Mucosa of rectum (tissue), 2 donors: ENCODE data around the gene MCM3.

Experiments used
- H3K27ac ChIP-seq, 2 donors: one replicate each; pipeline ENCODE4 v1.7.0; 2013; ENCODE audit warnings: inconsistent platforms in 2 of 2, low read depth in 2 of 2, low read length in 2 of 2
- H3K27me3 ChIP-seq, 2 donors: one replicate each; pipeline ENCODE4 v1.7.0; 2013; ENCODE audit warnings: low read length in 2 of 2; ENCODE audit not compliant: control insufficient read depth in 2 of 2, insufficient read depth in 2 of 2
- H3K36me3 ChIP-seq, 2 donors: one replicate each; pipeline ENCODE4 v1.7.0; 2013; ENCODE audit warnings: low read length in 2 of 2; ENCODE audit not compliant: control insufficient read depth in 2 of 2, insufficient read depth in 2 of 2
- H3K4me1 ChIP-seq, 2 donors: one replicate each; pipeline ENCODE4 v1.7.0; 2013; ENCODE audit warnings: low read length in 2 of 2, mild to moderate bottlenecking in 1 of 2; ENCODE audit not compliant: control insufficient read depth in 2 of 2, insufficient read depth in 2 of 2
- H3K4me3 ChIP-seq, 2 donors: one replicate each; pipeline ENCODE4 v1.7.0; 2013; ENCODE audit warnings: low read length in 2 of 2
- H3K9ac ChIP-seq, 2 donors: one replicate each; pipeline ENCODE4 v1.7.0; 2013; ENCODE audit warnings: low read length in 2 of 2, low read depth in 1 of 2, mild to moderate bottlenecking in 1 of 2
- H3K9me3 ChIP-seq, 2 donors: one replicate each; pipeline ENCODE4 v1.7.0; 2013; ENCODE audit warnings: low read length in 2 of 2; ENCODE audit not compliant: control insufficient read depth in 2 of 2
- donor health status: healthy.
- donor health status: Normal muscosa, but diverticular disease.

Gene MCM3

DNA sequence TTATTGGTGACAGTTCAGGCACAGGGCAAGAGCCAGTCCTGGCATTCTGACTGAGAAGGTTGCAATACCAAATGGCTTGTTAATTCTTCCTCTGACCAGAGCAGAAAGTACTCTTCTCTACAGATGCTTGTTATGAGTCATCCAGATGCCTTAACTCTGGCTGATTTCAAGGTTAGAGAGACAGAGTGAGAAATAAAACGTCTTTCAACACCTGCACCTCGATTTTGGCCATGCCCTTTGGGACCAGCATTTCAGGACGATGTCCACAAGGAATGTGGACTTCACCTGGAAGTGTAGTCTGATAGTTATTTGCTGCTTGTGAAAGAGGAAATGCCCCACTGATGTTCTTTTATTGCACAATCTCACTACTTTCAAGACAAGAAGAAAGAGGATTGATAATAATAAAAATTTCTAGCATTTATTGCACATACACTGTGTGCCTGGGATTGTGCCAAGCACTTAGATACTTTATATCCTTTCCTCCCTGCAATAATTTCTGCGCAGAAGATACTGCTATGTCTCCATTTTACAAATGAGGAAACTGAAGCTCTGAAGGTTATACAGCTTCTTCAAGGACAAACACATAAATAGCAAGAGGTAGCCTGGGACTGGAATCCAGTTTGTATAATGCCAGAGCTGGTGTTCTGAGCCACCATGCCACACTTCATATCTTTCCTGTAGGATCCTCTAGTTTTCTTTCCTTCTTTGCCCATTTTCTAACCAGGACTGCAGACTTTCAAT is 33.5 kb upstream of the MCM3 start:
- no peak overlapping the region for H3K9ac ChIP-seq
- H3K4me3 ChIP-seq = no peak overlapping the region
- H3K9me3 ChIP-seq = no peaks in the 10 kb centered on the region
- H3K36me3 ChIP-seq = no peaks in the 10 kb centered on the region
- H3K4me1 ChIP-seq = peaks cover 12 to 36% of the 10 kb centered on the region in 2 donors
- H3K27me3 ChIP-seq = no peaks in the 10 kb centered on the region
- H3K27ac ChIP-seq = peak overlapping the region; percentile 77

DNA sequence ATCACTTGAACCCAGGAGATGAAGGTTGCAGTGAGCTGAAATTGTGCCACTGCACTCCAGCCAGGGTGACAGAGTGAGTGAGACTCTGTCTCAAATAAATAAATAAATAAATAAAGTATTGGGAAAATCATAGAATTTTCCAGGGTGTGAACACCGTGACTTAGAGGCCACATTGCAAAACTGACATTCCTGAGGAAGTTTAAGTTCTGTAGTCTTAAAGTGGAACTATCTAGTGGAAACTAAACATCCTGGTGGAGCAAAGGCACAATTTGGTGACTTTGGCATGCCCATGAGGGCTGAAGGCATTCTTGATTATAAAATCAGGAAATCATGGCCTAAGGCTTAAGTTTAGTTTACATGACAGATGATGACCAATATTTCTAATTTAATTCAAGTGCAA is 32.7 kb upstream of the MCM3 start:
- Histone ChIP-seq H3K9ac (no peak overlapping the region), H3K4me1 (peaks cover 12 to 36% of the 10 kb centered on the region in 2 donors), H3K4me3 (no peak overlapping the region), H3K27ac (peak overlapping the region; percentile 33 to 77), H3K27me3 (no peaks in the 10 kb centered on the region), H3K9me3 (no peaks in the 10 kb centered on the region), H3K36me3 (no peaks in the 10 kb centered on the region)

DNA sequence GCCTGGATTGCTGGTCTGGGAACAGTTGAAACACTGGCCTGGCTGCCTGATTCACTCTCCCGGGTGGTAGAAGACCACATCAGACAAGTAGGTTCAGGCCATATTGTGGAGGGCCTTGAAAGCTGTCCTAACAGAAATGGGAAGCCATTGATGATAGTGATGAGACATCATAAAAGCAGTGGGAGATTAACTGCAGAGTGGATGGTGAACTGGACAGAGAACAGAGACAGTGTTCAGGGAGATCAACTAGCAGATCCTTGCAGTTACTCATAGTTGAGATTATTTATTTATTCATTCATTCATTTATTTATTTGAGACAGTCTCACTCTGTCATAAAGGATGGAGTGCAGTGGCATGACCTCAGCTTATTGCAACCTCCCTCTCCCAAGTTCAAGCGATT is 30.2 kb upstream of the MCM3 start:
- H3K27me3 ChIP-seq = no peaks in the 10 kb centered on the region
- no peak overlapping the region for H3K9ac ChIP-seq
- no peaks in the 10 kb centered on the region for H3K36me3 ChIP-seq
- no peak overlapping the region for H3K4me3 ChIP-seq
- peaks cover 12 to 23% of the 10 kb centered on the region in 2 donors for H3K4me1 ChIP-seq
- no peaks in the 10 kb centered on the region for H3K9me3 ChIP-seq
- no peak overlapping the region for H3K27ac ChIP-seq

DNA sequence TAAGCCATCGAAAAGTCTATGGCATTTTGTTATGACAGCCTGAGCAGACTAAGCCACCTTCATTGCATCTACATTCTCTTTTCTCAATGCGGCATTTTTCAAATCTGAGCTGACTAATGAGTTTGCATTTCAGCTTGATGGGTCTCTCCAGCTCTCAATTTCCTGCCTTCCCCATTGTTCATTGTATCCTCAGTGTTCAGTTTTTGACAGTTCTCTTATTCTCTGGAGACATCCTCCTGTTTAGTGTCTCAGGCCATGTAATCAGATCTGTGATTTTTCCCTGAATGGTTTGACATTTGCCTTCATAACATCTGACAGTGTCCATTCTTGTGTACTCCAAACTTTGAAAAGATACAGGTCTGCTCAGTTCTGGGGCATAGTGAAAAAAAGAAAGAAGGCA is 27.9 kb upstream of the MCM3 start:
- Histone ChIP-seq H3K9me3 (no peaks in the 10 kb centered on the region), H3K9ac (no peak overlapping the region), H3K27ac (no peak overlapping the region), H3K27me3 (no peaks in the 10 kb centered on the region), H3K36me3 (no peaks in the 10 kb centered on the region), H3K4me3 (no peak overlapping the region), H3K4me1 (peaks cover 0 to 2% of the 10 kb centered on the region in 2 donors)

DNA sequence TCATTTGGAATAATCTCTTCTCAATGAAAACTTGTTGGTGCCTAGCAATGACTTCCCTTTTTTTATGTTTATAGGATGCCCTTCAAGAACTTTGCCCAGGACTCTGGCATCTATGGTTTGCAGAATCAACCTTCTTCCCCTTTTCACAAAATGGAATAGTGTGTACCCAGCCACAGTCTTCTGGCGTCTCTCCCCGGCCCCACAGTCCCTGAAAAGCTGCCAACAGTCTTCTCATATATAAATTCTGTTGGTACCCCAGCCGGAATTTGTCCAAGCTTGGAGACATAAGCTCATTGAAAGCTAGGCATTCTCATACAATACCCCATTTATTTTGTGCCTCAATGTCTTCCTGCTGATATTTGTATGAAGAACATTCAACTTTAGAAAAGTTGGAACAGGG is 26.4 kb upstream of the MCM3 start:
- Histone ChIP-seq H3K27me3 (no peaks in the 10 kb centered on the region), H3K9me3 (no peaks in the 10 kb centered on the region), H3K27ac (no peak overlapping the region), H3K4me1 (peaks cover 2% of the 10 kb centered on the region in 2 donors), H3K9ac (no peak overlapping the region), H3K4me3 (no peak overlapping the region), H3K36me3 (no peaks in the 10 kb centered on the region)

DNA sequence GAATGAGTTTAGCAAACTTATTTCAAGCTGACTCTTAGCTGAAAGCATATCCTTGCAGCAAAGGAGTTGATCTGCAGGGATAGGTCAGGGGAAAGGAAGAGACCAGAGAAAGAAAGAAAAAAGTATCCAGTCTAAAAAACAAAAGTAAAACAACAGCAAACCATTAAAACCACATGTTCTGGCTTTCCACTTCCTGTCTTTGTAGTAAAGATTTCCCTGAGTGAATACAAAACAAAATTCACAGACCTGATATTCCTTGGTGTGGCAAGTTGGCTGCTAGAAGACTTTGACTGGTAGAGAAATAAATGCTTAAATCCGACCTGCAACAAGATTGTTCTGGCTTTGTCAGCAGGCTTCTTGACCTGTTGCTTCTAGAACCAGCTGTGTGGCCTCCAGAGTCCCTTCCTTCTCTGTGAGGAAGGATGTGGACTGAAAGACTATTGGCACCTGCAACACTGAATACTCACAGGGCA is 23.4 kb upstream of the MCM3 start:
- Histone ChIP-seq H3K4me1 (peaks cover 7 to 25% of the 10 kb centered on the region in 2 donors), H3K4me3 (no peak overlapping the region), H3K27me3 (no peaks in the 10 kb centered on the region), H3K9me3 (no peaks in the 10 kb centered on the region), H3K9ac (no peak overlapping the region), H3K36me3 (no peaks in the 10 kb centered on the region), H3K27ac (no peak overlapping the region)

DNA sequence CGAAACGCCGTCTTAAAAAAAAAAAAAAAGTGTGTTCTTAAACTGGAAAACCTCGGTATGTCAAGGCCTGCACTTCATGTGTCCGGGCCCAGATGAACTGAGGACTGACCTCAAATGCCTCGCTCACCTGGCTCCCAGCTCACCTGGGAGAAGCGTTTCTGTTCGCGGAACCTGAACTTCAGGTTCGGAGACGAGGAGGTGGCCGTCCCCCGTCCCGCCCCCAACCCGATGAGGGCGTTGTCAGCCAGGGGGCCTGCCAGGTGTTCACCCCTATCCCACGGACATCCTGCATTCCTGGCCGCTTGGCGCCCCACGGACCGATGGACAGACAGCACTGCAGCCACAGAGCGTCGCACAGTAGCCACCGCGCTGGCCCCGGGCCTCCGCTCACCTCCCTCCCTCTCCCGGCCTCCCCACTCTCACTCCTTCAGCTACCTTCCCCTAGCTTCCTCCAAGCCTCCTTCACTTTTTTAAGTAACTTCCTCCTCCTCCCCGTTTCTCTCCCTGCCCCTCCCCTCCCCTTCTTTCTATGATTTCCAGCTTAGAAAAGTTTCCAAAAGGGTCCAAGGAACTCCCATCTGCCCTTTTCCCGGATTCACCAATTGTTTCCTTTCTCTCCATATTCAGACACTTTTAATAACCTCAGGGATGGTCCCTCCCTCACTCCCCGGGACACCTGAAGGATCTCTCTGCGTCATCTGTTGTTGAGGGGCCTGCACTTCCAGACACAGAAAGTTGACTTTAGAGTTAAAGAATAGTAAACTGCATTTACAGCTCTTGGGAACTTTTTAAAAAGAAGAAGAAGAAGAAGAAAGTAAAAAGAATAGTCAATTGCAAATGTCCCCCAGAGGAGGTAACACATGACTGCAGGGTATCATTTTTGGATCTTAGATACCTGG is 22.7 kb upstream of the MCM3 start:
- Histone ChIP-seq H3K27ac (peak overlapping the region in 1 of 2 donors; percentile 18), H3K27me3 (no peaks in the 10 kb centered on the region), H3K4me3 (no peak overlapping the region)

GRCh38 chr6:52305948-52306767 is 21.6 kb upstream of the MCM3 start:
- H3K4me1 ChIP-seq = peaks cover 7 to 25% of the 10 kb centered on the region in 2 donors

More for the DNA sequence above, 22.7 kb upstream of the MCM3 start:
- H3K4me1 ChIP-seq = peaks cover 7 to 25% of the 10 kb centered on the region in 2 donors
- no peaks in the 10 kb centered on the region for H3K36me3 ChIP-seq
- no peak overlapping the region for H3K9ac ChIP-seq
- H3K9me3 ChIP-seq = no peaks in the 10 kb centered on the region

DNA sequence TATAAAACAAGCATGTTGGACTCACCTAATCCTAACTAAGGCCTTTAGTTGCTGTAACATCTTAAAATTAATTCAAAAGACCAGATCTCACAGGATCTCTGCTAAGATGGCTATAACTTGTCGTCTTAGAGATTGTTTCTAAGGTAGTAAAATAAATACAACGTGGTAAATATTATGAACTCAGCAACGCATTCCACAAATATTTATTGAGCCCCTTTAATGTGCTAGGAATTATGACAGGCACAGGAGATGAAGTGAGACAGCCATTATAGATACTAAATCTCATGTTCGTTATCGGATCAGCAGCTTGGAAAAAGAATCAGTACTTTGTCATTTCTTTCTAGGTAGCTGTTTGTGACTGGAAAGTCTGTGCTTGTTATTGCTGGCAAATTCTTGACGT is 20.9 kb upstream of the MCM3 start:
- Histone ChIP-seq H3K9me3 (no peaks in the 10 kb centered on the region), H3K27me3 (no peaks in the 10 kb centered on the region), H3K9ac (no peak overlapping the region), H3K36me3 (no peaks in the 10 kb centered on the region), H3K27ac (peak overlapping the region; percentile 36 to 64), H3K4me3 (peak overlapping the region in 1 of 2 donors; percentile 11), H3K4me1 (peaks cover 7 to 25% of the 10 kb centered on the region in 2 donors)

More at GRCh38 chr6:52305948-52306767, 21.6 kb upstream of the MCM3 start:
- Histone ChIP-seq H3K9me3 (no peaks in the 10 kb centered on the region), H3K4me3 (no peak overlapping the region), H3K27ac (peak overlapping the region; percentile 41 to 64), H3K36me3 (no peaks in the 10 kb centered on the region), H3K27me3 (no peaks in the 10 kb centered on the region), H3K9ac (no peak overlapping the region)
